Myometrial cell (primary cell): ENCODE results near the gene PIGC. TPM values are rescaled to one million over a fixed set of nuclear protein-coding genes. Genes with fewer than 3 reads are reported as not detected.

ENCODE experiments used
- total RNA-seq: library from RNA; depleted of rRNA; stranded (reverse); fragments of >200 nt; gene quantifications from 2 replicates; pipeline ENCODE4 v1.2.3, GENCODE V29; 2015

The PIGC gene
- total RNA-seq: 31.4 and 32.4 TPM in 2 replicates

DNA sequence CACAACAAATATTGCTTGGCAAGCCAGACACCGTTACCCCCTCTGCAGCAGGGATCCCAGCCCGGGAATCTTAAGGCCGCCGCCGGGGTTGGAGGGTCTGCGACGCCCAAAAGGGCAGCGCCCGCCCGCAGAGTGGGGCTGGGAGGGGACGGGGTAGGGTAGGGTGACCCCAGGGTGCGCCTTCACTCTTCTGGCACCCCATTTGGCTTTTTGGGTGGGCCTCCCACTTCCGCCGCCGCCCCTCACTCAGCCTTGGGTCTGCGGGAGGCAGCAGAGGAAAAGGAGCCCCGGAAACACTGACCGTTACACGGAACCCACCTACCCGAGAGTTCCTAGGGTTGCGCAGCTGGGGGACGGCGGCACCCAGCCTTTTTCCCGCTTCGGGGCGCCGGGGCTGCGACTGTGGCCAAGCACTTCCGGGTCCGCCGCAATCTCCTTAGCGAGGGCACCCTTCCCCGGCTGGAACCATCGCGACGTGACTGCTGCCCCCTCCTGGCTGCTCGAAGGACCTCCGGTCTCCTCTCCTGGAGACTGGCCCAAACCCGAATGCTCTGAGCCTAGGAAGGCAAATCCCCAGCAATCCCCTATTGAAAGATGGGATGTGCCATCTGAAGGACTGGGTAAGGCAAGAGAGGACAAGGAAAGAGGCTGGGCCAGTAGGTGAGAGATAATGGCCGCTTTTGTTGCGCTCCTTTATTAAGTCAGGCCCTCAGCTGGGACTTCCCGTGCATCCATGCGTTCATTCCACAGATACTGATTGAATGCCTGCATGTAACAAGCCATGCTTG is at the start of gene PIGC:
TSS of gene PIGC (minus strand) at position 404 of the 788 bp plus-strand sequence. CDS start 1,447 bp downstream, outside the sequence.

DNA sequence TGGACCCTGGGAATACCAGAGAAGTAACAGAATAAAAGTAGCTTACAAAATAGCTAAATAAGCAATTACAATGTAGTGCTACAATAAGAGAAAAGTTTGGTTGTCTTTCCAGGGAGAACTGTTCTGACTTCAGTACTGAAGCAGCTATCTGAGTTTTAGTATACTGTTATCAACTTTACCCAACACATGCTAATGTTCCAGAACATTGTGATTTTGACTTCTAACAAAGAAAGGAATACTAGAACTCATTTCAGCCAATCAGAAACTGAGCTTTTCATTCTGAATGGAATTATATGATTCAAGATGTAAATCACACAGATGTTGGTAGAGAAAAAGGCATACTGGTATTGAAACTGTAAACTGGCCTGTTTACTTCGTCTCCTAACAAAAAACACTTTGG is 23.5 kb downstream of the PIGC start, which contains the start of gene C1orf105:
TSS of gene C1orf105 (plus strand) at position 301 of the 400 bp plus-strand sequence. CDS start 201 bp downstream, outside the sequence.

Other genes with a start within 250 kb of the PIGC start
- gene C1orf105, start 23.4 kb downstream of the PIGC start, total RNA-seq: not detected in 2 replicates
- gene SUCO, start 89.1 kb upstream of the PIGC start, total RNA-seq: 20.8 and 23.0 TPM in 2 replicates
- gene FASLG, start 215.0 kb upstream of the PIGC start, total RNA-seq: not detected in 2 replicates